Endothelial cell (in vitro differentiated cells): Measurements from ENCODE around the gene FCHSD1. TPM values are rescaled to one million over a fixed set of nuclear protein-coding genes. Genes with fewer than 3 reads are reported as not detected.

Source experiments
- DNase-seq: peaks from one replicate; pipeline ENCODE4 v3.0.0; 2021; ENCODE audit warnings: low spot score
- H3K27ac Mint-ChIP-seq: one replicate; pipeline ENCODE4 v1.8.0; 2021; ENCODE audit warnings: mixed read lengths, inconsistent platforms; ENCODE audit not compliant: unreplicated experiment
- H3K27me3 Mint-ChIP-seq: one replicate; pipeline ENCODE4 v1.8.0; 2021; ENCODE audit warnings: mild to moderate bottlenecking, moderate library complexity, mixed read lengths, inconsistent platforms; ENCODE audit not compliant: unreplicated experiment
- H3K36me3 Mint-ChIP-seq: one replicate; pipeline ENCODE4 v1.8.0; 2021; ENCODE audit warnings: mild to moderate bottlenecking, low read depth, mixed read lengths, inconsistent platforms; ENCODE audit not compliant: unreplicated experiment
- H3K4me1 Mint-ChIP-seq: one replicate; pipeline ENCODE4 v1.8.0; 2021; ENCODE audit warnings: mild to moderate bottlenecking, mixed read lengths, inconsistent platforms; ENCODE audit not compliant: unreplicated experiment
- H3K4me3 Mint-ChIP-seq: one replicate; pipeline ENCODE4 v1.8.0; 2021; ENCODE audit warnings: mild to moderate bottlenecking, mixed read lengths, inconsistent platforms; ENCODE audit not compliant: unreplicated experiment
- H3K9me3 Mint-ChIP-seq: one replicate; pipeline ENCODE4 v1.8.0; 2021; ENCODE audit warnings: mixed read lengths, inconsistent platforms; ENCODE audit not compliant: unreplicated experiment
- CTCF ChIP-seq: fragments of 200-600 bp; sonication (generic); IDR thresholded peaks from one replicate; pipeline ENCODE4 v1.5.0; 2021; ENCODE audit warnings: antibody characterized with exemption; ENCODE audit not compliant: unreplicated experiment
- total RNA-seq: library from RNA; stranded (reverse); fragmentation: NEBNext Ultra II Directional; extraction: Animal tissue kit (Norgen Biotek cat#: 25700); gene quantifications from one replicate; pipeline ENCODE4 v1.2.1, GENCODE V29; 2021; ENCODE audit not compliant: unreplicated experiment

Gene FCHSD1
- total RNA-seq, 1 donor from 2014 or later: 63.3 TPM

- Mint-ChIP-seq H3K27me3 (peaks cover 7% of the 10 kb centered on the region), H3K4me1 (peaks cover 56% of the 10 kb centered on the region), H3K36me3 (peaks cover 12% of the 10 kb centered on the region), H3K4me3 (peak overlapping the region; percentile 34), H3K27ac (no peak overlapping the region), H3K9me3 (no peaks in the 10 kb centered on the region)
- TF ChIP-seq CTCF: no peak
- no peak for DNase-seq
These were observed 11.7 kb downstream of the FCHSD1 start for GRCh38 chr5:141639357-141640050.

- Mint-ChIP-seq H3K36me3 (peaks cover 18% of the 10 kb centered on the region), H3K4me3 (peak overlapping the region; percentile 86), H3K4me1 (peaks cover 61% of the 10 kb centered on the region), H3K27ac (no peak overlapping the region), H3K9me3 (no peaks in the 10 kb centered on the region), H3K27me3 (peaks cover 7% of the 10 kb centered on the region)
- no peak for DNase-seq
- TF ChIP-seq CTCF: no peak
These were observed 12.4 kb downstream of the FCHSD1 start for GRCh38 chr5:141638771-141639170.

GRCh38 chr5:141637767-141638419 is 13.3 kb downstream of the FCHSD1 start:
- peak overlapping the region; percentile 48 for H3K27ac Mint-ChIP-seq
- no peaks in the 10 kb centered on the region for H3K9me3 Mint-ChIP-seq
- H3K36me3 Mint-ChIP-seq: peaks cover 18% of the 10 kb centered on the region
- peak overlapping the region; percentile 86 for H3K4me3 Mint-ChIP-seq
- peak; percentile 49 for TF ChIP-seq CTCF
- peaks cover 7% of the 10 kb centered on the region for H3K27me3 Mint-ChIP-seq
- H3K4me1 Mint-ChIP-seq: peaks cover 57% of the 10 kb centered on the region
- peak; percentile 84 for DNase-seq

GRCh38 chr5:141637123-141637766 is 14.0 kb downstream of the FCHSD1 start:
- peaks cover 12% of the 10 kb centered on the region for H3K36me3 Mint-ChIP-seq
- TF ChIP-seq CTCF: no peak
- peak overlapping the region; percentile 24 for H3K27ac Mint-ChIP-seq
- peak; percentile 34 for DNase-seq
- H3K27me3 Mint-ChIP-seq: peaks cover 6% of the 10 kb centered on the region
- peaks cover 52% of the 10 kb centered on the region for H3K4me1 Mint-ChIP-seq
- peak overlapping the region; percentile 86 for H3K4me3 Mint-ChIP-seq
- no peaks in the 10 kb centered on the region for H3K9me3 Mint-ChIP-seq
